Glutamatergic neuron (in vitro differentiated cells): ENCODE data around the gene ATP13A2. TPM values are rescaled to one million over a fixed set of nuclear protein-coding genes. Genes with fewer than 3 reads are reported as not detected.

Source experiments
- DNase-seq: peaks from one replicate; pipeline ENCODE4 v3.0.0; 2022
- H3K27ac Mint-ChIP-seq: one replicate; pipeline ENCODE4 v1.8.0; 2020; ENCODE audit warnings: mild to moderate bottlenecking, mixed read lengths, inconsistent platforms; ENCODE audit not compliant: unreplicated experiment
- H3K27me3 Mint-ChIP-seq: one replicate; pipeline ENCODE4 v1.8.0; 2020; ENCODE audit warnings: mild to moderate bottlenecking, moderate library complexity, mixed read lengths, inconsistent platforms; ENCODE audit not compliant: unreplicated experiment
- H3K36me3 Mint-ChIP-seq: one replicate; pipeline ENCODE4 v1.8.0; 2020; ENCODE audit warnings: mild to moderate bottlenecking, mixed read lengths, inconsistent platforms; ENCODE audit not compliant: unreplicated experiment
- H3K4me1 Mint-ChIP-seq: one replicate; pipeline ENCODE4 v1.8.0; 2020; ENCODE audit warnings: mild to moderate bottlenecking, low read depth, mixed read lengths, inconsistent platforms; ENCODE audit not compliant: unreplicated experiment
- H3K4me3 Mint-ChIP-seq: one replicate; pipeline ENCODE4 v1.8.0; 2020; ENCODE audit warnings: mild to moderate bottlenecking, mixed read lengths, inconsistent platforms; ENCODE audit not compliant: unreplicated experiment
- H3K9me3 Mint-ChIP-seq: one replicate; pipeline ENCODE4 v1.8.0; 2020; ENCODE audit warnings: mild to moderate bottlenecking, moderate library complexity, mixed read lengths, inconsistent platforms; ENCODE audit not compliant: unreplicated experiment
- total RNA-seq: library from RNA; stranded (reverse); fragmentation: NEBNext Ultra II Directional; extraction: Animal tissue kit (Norgen Biotek cat#: 25700); gene quantifications from one replicate; pipeline ENCODE4 v1.2.1, GENCODE V29; 2021; ENCODE audit not compliant: unreplicated experiment
- TF ChIP-seq, protein P1 (sequence below): fragments of 200-600 bp; sonication (generic); IDR thresholded peaks from one replicate; pipeline ENCODE4 v1.5.0; 2021; ENCODE audit not compliant: partially characterized antibody, unreplicated experiment

The ATP13A2 gene
- total RNA-seq, 1 donor from 2014 or later, result 65.0 TPM

DNA sequence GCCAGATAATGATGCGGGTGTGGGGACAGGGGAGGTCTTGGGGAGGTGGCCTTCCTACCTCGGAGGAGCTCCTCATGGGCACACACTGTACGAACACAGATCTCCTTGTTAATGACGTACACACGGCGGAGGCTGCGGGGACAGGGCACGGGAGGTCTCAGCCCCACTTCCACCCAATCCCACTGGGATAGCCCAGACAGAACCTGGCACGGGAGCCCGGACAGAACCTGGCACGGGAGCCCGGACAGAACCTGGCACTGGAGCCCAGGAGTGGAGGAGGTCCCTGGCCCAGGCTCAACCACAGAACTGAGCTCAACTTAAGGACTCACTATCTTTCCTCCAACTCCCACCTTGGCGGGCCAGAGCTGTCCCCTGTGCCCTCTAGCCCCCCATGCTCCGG, 36.5 kb downstream of the ATP13A2 start:
- Mint-ChIP-seq H3K4me3 (no peak overlapping the region), H3K36me3 (no peaks in the 10 kb centered on the region), H3K9me3 (no peaks in the 10 kb centered on the region), H3K27ac (no peak overlapping the region), H3K4me1 (peaks cover 4% of the 10 kb centered on the region), H3K27me3 (peaks cover 14% of the 10 kb centered on the region)
- TF ChIP-seq, protein P1, sequence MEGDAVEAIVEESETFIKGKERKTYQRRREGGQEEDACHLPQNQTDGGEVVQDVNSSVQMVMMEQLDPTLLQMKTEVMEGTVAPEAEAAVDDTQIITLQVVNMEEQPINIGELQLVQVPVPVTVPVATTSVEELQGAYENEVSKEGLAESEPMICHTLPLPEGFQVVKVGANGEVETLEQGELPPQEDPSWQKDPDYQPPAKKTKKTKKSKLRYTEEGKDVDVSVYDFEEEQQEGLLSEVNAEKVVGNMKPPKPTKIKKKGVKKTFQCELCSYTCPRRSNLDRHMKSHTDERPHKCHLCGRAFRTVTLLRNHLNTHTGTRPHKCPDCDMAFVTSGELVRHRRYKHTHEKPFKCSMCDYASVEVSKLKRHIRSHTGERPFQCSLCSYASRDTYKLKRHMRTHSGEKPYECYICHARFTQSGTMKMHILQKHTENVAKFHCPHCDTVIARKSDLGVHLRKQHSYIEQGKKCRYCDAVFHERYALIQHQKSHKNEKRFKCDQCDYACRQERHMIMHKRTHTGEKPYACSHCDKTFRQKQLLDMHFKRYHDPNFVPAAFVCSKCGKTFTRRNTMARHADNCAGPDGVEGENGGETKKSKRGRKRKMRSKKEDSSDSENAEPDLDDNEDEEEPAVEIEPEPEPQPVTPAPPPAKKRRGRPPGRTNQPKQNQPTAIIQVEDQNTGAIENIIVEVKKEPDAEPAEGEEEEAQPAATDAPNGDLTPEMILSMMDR, result no peak
- no peak for DNase-seq

DNA sequence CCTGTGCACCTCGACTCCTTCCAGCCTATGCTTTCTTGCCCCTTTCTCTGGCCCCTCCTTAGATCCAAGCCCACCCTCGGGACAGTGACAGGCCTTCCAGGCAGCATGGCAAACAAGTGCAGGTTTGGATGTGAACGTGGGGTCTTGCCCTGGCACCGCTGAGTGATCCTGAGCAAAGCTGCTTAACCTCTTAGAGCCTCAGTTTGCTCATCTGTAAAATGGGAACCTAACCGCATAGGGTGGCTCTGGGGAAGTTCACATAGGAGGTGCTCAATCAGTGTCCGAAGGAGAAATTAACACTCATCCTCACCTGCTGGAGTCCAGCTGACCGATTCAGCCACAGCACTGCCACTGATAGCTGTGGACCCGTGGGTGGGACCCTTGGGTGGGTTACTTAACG, 38.5 kb downstream of the ATP13A2 start:
- H3K36me3 Mint-ChIP-seq, result no peaks in the 10 kb centered on the region

DNA sequence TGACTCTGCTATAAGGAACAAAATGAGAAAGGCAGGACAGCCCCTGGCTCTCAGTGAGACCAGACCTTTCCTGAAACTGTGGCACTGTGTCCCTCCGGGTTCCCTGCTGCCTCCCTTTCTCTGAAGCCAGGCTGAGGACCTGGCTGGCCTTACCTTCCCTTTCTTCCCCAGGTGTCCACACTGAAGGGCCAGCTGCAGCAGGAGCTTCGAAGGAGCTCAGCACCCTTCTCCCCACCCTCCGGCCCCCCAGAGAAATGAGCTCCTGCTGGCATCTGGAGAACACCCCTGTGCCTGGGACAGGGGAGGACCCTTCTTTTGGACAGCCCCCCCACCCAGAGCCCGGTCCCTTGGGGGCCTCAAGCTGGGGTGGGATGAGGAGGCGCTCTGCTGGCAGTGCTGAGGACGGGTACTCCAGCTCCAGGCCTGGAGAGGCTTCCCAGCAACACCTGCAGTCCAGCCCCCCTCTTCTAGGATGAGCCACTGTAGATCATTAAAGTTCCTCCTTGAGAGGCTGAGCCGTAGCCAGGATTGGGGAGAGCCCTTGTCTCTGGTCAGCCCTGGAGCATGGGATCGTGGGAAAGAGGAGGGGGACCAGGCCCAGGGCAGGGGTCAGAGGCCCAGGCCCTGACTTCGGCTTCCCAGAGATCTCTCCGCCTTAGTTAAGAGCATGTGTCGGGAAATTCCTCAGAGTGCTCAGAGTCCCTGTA, 39.4 kb downstream of the ATP13A2 start:
- H3K4me1 Mint-ChIP-seq, result peaks cover 2% of the 10 kb centered on the region
- H3K27ac Mint-ChIP-seq, result no peak overlapping the region
- no peak for DNase-seq
- TF ChIP-seq, protein P1, result no peak
- peaks cover 7% of the 10 kb centered on the region for H3K27me3 Mint-ChIP-seq
- no peaks in the 10 kb centered on the region for H3K36me3 Mint-ChIP-seq
- H3K9me3 Mint-ChIP-seq, result peaks cover 2% of the 10 kb centered on the region
- no peak overlapping the region for H3K4me3 Mint-ChIP-seq

More for the DNA sequence above, 38.5 kb downstream of the ATP13A2 start:
- Mint-ChIP-seq H3K27ac (no peak overlapping the region), H3K4me3 (no peak overlapping the region), H3K9me3 (peaks cover 2% of the 10 kb centered on the region), H3K27me3 (peaks cover 11% of the 10 kb centered on the region), H3K4me1 (peaks cover 4% of the 10 kb centered on the region)
- TF ChIP-seq, protein P1, result no peak
- DNase-seq, result no peak

DNA sequence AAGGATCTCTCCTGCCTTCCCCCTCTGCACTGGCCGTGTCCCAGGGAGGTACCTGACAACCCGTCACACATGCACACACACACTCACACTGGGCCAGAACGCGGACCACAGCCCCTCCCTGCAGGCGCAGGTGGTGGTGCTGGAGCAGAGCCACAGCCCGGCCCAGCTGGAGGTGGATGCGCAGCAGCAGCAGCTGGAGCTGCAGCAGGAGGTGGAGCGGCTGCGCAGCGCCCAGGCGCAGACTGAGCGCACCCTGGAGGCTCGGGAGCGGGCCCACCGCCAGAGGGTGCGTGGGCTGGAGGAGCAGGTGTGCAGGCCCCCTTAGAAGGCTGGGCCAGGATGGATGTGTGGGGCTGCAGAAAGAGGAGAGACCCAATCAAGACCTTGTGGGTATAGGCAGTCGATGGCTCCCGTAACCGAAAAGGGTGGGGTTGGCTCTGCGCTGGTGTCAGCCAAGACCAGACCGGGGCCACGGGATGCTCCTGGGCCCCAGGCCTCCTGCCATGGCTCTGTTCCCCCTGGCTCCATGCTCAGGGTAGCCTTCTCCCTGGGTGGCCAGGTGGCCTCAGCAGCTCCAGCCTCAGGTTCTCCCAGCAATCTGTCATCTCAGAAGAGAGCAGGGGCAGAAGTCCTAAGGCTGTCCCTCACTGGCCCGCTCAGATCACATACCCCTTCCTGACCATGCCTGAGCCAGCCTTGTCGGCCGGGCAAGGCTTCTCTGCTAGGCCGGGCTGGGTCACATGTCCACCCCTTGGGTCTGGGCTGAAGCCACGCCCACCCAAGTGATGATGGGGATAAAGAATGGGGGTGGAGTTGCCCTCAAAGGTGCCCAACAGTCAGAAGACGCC, 40.2 kb downstream of the ATP13A2 start:
- peaks cover 2% of the 10 kb centered on the region for H3K4me1 Mint-ChIP-seq
- H3K27me3 Mint-ChIP-seq, result peaks cover 7% of the 10 kb centered on the region
- H3K4me3 Mint-ChIP-seq, result no peak overlapping the region
- peaks cover 2% of the 10 kb centered on the region for H3K9me3 Mint-ChIP-seq
- H3K27ac Mint-ChIP-seq, result no peak overlapping the region
- no peak for DNase-seq
- TF ChIP-seq, protein P1, result no peak
- no peaks in the 10 kb centered on the region for H3K36me3 Mint-ChIP-seq
